Measurements from ENCODE around the gene CYP4F8.

Gene CYP4F8

GRCh38 chr19:15651791-15652190 is 36.8 kb downstream of the CYP4F8 start:
- Histone ChIP-seq H4K20me1 (ENCODE audit: control insufficient read depth, insufficient read depth, low read depth, low read length) (no peaks in the 10 kb centered on the region), H3K27me3 (ENCODE audit: control insufficient read depth, low read length) (no peaks in the 10 kb centered on the region), H3K79me2 (ENCODE audit: control insufficient read depth, low read length) (no peaks in the 10 kb centered on the region), H3K36me3 (ENCODE audit: control insufficient read depth, low read length) (no peaks in the 10 kb centered on the region), H3K9me2 (replicated peaks; ENCODE audit: control insufficient read depth, low read length) (no peaks in the 10 kb centered on the region), H3K4me1 (ENCODE audit: control insufficient read depth, low read length) (no peaks in the 10 kb centered on the region), H3K4me3 (ENCODE audit: low read length) (no peak overlapping the region), H3K9me3 (ENCODE audit: control insufficient read depth, insufficient read depth, low read length) (no peaks in the 10 kb centered on the region), H3F3A (ENCODE audit: control insufficient read depth, insufficient read depth) (no peaks in the 10 kb centered on the region), H3K4me2 (ENCODE audit: low read length) (no peak overlapping the region), H3K27ac (ENCODE audit: low read depth, low read length) (no peak overlapping the region)
- TF ChIP-seq EZH2phosphoT487 (IDR thresholded peaks at IDR 0.05; ENCODE audit: borderline replicate concordance, low read length) (no peak), CTCF (IDR thresholded peaks at IDR 0.05; ENCODE audit: low read depth, low read length, poor library complexity, severe bottlenecking) (no peak)

GRCh38 chr19:15652559-15653278 is 37.7 kb downstream of the CYP4F8 start:
- H3K4me3 ChIP-seq (ENCODE audit: low read length): no peak overlapping the region
- H4K20me1 ChIP-seq (ENCODE audit: control insufficient read depth, insufficient read depth, low read depth, low read length): no peaks in the 10 kb centered on the region
- TF ChIP-seq EZH2phosphoT487 (IDR thresholded peaks at IDR 0.05; ENCODE audit: borderline replicate concordance, low read length) (no peak), CTCF (IDR thresholded peaks at IDR 0.05; ENCODE audit: low read depth, low read length, poor library complexity, severe bottlenecking) (no peak)
- H3K9me2 ChIP-seq (replicated peaks; ENCODE audit: control insufficient read depth, low read length): no peaks in the 10 kb centered on the region
- H3K79me2 ChIP-seq (ENCODE audit: control insufficient read depth, low read length): no peaks in the 10 kb centered on the region
- no peaks in the 10 kb centered on the region for H3K4me1 ChIP-seq (ENCODE audit: control insufficient read depth, low read length)
- no peaks in the 10 kb centered on the region for H3K27me3 ChIP-seq (ENCODE audit: control insufficient read depth, low read length)
- no peak overlapping the region for H3K27ac ChIP-seq (ENCODE audit: low read depth, low read length)
- H3K36me3 ChIP-seq (ENCODE audit: control insufficient read depth, low read length): no peaks in the 10 kb centered on the region
- H3F3A ChIP-seq (ENCODE audit: control insufficient read depth, insufficient read depth): no peaks in the 10 kb centered on the region
- no peaks in the 10 kb centered on the region for H3K9me3 ChIP-seq (ENCODE audit: control insufficient read depth, insufficient read depth, low read length)
- H3K4me2 ChIP-seq (ENCODE audit: low read length): no peak overlapping the region

- TF ChIP-seq CTCF (IDR thresholded peaks at IDR 0.05; ENCODE audit: low read depth, low read length, poor library complexity, severe bottlenecking) (no peak), EZH2phosphoT487 (IDR thresholded peaks at IDR 0.05; ENCODE audit: borderline replicate concordance, low read length) (no peak)
- no peaks in the 10 kb centered on the region for H3K27me3 ChIP-seq (ENCODE audit: control insufficient read depth, low read length)
- no peaks in the 10 kb centered on the region for H3K79me2 ChIP-seq (ENCODE audit: control insufficient read depth, low read length)
- H3K9me3 ChIP-seq (ENCODE audit: control insufficient read depth, insufficient read depth, low read length): no peaks in the 10 kb centered on the region
- no peak overlapping the region for H3K4me2 ChIP-seq (ENCODE audit: low read length)
- H4K20me1 ChIP-seq (ENCODE audit: control insufficient read depth, insufficient read depth, low read depth, low read length): no peaks in the 10 kb centered on the region
- no peaks in the 10 kb centered on the region for H3K36me3 ChIP-seq (ENCODE audit: control insufficient read depth, low read length)
- no peaks in the 10 kb centered on the region for H3K4me1 ChIP-seq (ENCODE audit: control insufficient read depth, low read length)
- no peak overlapping the region for H3K27ac ChIP-seq (ENCODE audit: low read depth, low read length)
- H3K4me3 ChIP-seq (ENCODE audit: low read length): no peak overlapping the region
- no peaks in the 10 kb centered on the region for H3F3A ChIP-seq (ENCODE audit: control insufficient read depth, insufficient read depth)
- H3K9me2 ChIP-seq (replicated peaks; ENCODE audit: control insufficient read depth, low read length): no peaks in the 10 kb centered on the region
These were observed 41.4 kb downstream of the CYP4F8 start for GRCh38 chr19:15656467-15656866.

Measured in DOHH2 (cell line).